Liver (tissue), 9 donors: ENCODE data around the gene CES2. TPM values are rescaled to one million over a fixed set of nuclear protein-coding genes. Genes with fewer than 3 reads are reported as not detected.

ENCODE experiments used
- DNase-seq: peaks from one replicate; pipeline ENCODE4 v3.0.0-alpha.2; 2017; ENCODE audit warnings: low spot score
- H3K27ac ChIP-seq, 2 donors: one replicate each; pipeline ENCODE4 v1.7.0; 2013; ENCODE audit warnings: inconsistent platforms in 2 of 2, low read length in 2 of 2, control low read depth in 1 of 2, low read depth in 1 of 2, mild to moderate bottlenecking in 1 of 2
- H3K27me3 ChIP-seq, 4 donors: one replicate each; pipeline versions ENCODE4 v1.6.1 to v1.7.0; 2013; ENCODE audit warnings: low read length in 3 of 4, inconsistent platforms in 1 of 4, mild to moderate bottlenecking in 1 of 4, moderate library complexity in 1 of 4; ENCODE audit not compliant: control insufficient read depth in 4 of 4, insufficient read depth in 4 of 4
- H3K36me3 ChIP-seq, 4 donors: one replicate each; pipeline versions ENCODE4 v1.6.1 to v1.7.0; 2013; ENCODE audit warnings: low read length in 3 of 4, mild to moderate bottlenecking in 3 of 4, low read depth in 1 of 4, moderate library complexity in 1 of 4; ENCODE audit not compliant: control insufficient read depth in 4 of 4, insufficient read depth in 3 of 4
- H3K4me1 ChIP-seq, 4 donors: one replicate each; pipeline versions ENCODE4 v1.6.1 to v1.7.0; 2013; ENCODE audit warnings: low read length in 3 of 4, mild to moderate bottlenecking in 3 of 4, moderate library complexity in 1 of 4; ENCODE audit not compliant: control insufficient read depth in 4 of 4, insufficient read depth in 4 of 4
- H3K4me3 ChIP-seq, 3 donors: one replicate each; pipeline versions ENCODE4 v1.6.1 to v1.7.0; 2013; ENCODE audit warnings: low read length in 3 of 3, control low read depth in 1 of 3, low read depth in 1 of 3, mild to moderate bottlenecking in 1 of 3
- H3K9ac ChIP-seq, 2 donors: one replicate each; pipeline ENCODE4 v1.7.0; 2013; ENCODE audit warnings: low read length in 2 of 2, mild to moderate bottlenecking in 2 of 2, moderate library complexity in 2 of 2, control low read depth in 1 of 2, low read depth in 1 of 2
- H3K9me3 ChIP-seq, 4 donors: one replicate each; pipeline versions ENCODE4 v1.6.1 to v1.7.0; 2013; ENCODE audit warnings: low read length in 3 of 4; ENCODE audit not compliant: control insufficient read depth in 4 of 4
- EGR1 ChIP-seq, 2 donors: IDR thresholded peaks; 2 replicates each; pipeline ENCODE4 v1.6.1; 2016 to 2018; ENCODE audit warnings: antibody characterized with exemption in 2 of 2, low read depth in 2 of 2
- FOXA1 ChIP-seq: IDR thresholded peaks from 2 replicates; pipeline ENCODE4 v1.6.1; 2016; ENCODE audit warnings: antibody characterized with exemption
- FOXA2 ChIP-seq: IDR thresholded peaks from 2 replicates; pipeline ENCODE4 v1.6.1; 2016; ENCODE audit warnings: antibody characterized with exemption
- GABPA ChIP-seq, 2 donors: IDR thresholded peaks in 1 of 2; conservative IDR thresholded peaks in 1 of 2; 2 replicates each; pipeline ENCODE4 v1.6.1; 2016; ENCODE audit warnings: antibody characterized with exemption in 2 of 2, mild to moderate bottlenecking in 1 of 2, moderate library complexity in 1 of 2
- HNF4A ChIP-seq, 2 donors: conservative IDR thresholded peaks; 2 replicates each; pipeline ENCODE4 v1.6.1; 2016; ENCODE audit warnings: antibody characterized with exemption in 2 of 2, mild to moderate bottlenecking in 2 of 2
- HNF4G ChIP-seq: IDR thresholded peaks from 2 replicates; pipeline ENCODE4 v1.6.1; 2016; ENCODE audit warnings: antibody characterized with exemption
- JUND ChIP-seq, 2 donors: IDR thresholded peaks; 2 replicates each; pipeline ENCODE4 v1.6.1; 2016; ENCODE audit warnings: antibody characterized with exemption in 2 of 2
- NR2F2 ChIP-seq: IDR thresholded peaks from 2 replicates; pipeline ENCODE4 v1.6.1; 2016; ENCODE audit warnings: antibody characterized with exemption
- RAD21 ChIP-seq, 2 donors: IDR thresholded peaks; 2 replicates each; pipeline ENCODE4 v1.6.1; 2016; ENCODE audit warnings: antibody characterized with exemption in 2 of 2, mild to moderate bottlenecking in 2 of 2
- RXRA ChIP-seq, 2 donors: IDR thresholded peaks; 2 replicates each; pipeline ENCODE4 v1.6.1; 2017 to 2018; ENCODE audit warnings: antibody characterized with exemption in 2 of 2, mild to moderate bottlenecking in 1 of 2
- SP1 ChIP-seq: IDR thresholded peaks from 2 replicates; pipeline ENCODE4 v1.6.1; 2018; ENCODE audit warnings: antibody characterized with exemption, mild to moderate bottlenecking
- TAF1 ChIP-seq: conservative IDR thresholded peaks from 2 replicates; pipeline ENCODE4 v1.6.1; 2016; ENCODE audit warnings: antibody characterized with exemption, mild to moderate bottlenecking
- YY1 ChIP-seq: IDR thresholded peaks from 2 replicates; pipeline ENCODE4 v1.6.1; 2016; ENCODE audit warnings: antibody characterized with exemption, mild to moderate bottlenecking
- WGBS: extraction: QIAGEN DNeasy Blood & Tissue Kit; methylation state at CpG from one replicate; pipeline ENCODE4 v1.1.7; 2013; 5-methylcytosine and 5-hydroxymethylcytosine counted together
- polyA plus RNA-seq, 2 donors: library from polyadenylated mRNA; stranded (reverse) in 1 of 2; unstranded in 1 of 2; fragments of 200-250 nt in 1 of 2; fragments of >200 nt in 1 of 2; fragmentation: Nextera tagmentation in 1 of 2; extraction: Ambion mirVana in 1 of 2; gene quantifications; one replicate each; pipeline versions ENCODE4 v1.2.1 to v1.2.3, GENCODE V29; 2013 to 2015
- total RNA-seq, 2 donors: library from RNA; depleted of rRNA; stranded (reverse); fragments of >200 nt; gene quantifications; one replicate each; pipeline ENCODE4 v1.2.3, GENCODE V29; 2014
- TF ChIP-seq, protein P1 (sequence below): IDR thresholded peaks from 2 replicates; pipeline ENCODE4 v1.6.1; 2016; ENCODE audit warnings: antibody characterized with exemption
- TF ChIP-seq, protein P2 (sequence below): IDR thresholded peaks from 2 replicates; pipeline ENCODE4 v1.6.1; 2016; ENCODE audit warnings: antibody characterized with exemption
- TF ChIP-seq, protein P3 (sequence below): IDR thresholded peaks from 2 replicates; pipeline ENCODE4 v1.6.1; 2016; ENCODE audit warnings: antibody characterized with exemption, mild to moderate bottlenecking
- TF ChIP-seq, protein P4 (sequence below): fragments of 150-350 bp; IDR thresholded peaks from 2 replicates; pipeline ENCODE4 v1.5.1; 2017; ENCODE audit warnings: improper control_type of control experiment, low read depth, low read length; ENCODE audit not compliant: missing input control
- TF ChIP-seq, protein P5 (sequence below): IDR thresholded peaks from 2 replicates; pipeline ENCODE4 v1.6.1; 2016; ENCODE audit warnings: antibody characterized with exemption
- donor health status: healthy.
- donor health status: healthy.
- donor health status: healthy.
- donor health status: healthy.
- donor health status: healthy.

Gene CES2
- total and polyA plus RNA-seq, 4 donors: 21.2 to 200 (median 182) TPM

DNA sequence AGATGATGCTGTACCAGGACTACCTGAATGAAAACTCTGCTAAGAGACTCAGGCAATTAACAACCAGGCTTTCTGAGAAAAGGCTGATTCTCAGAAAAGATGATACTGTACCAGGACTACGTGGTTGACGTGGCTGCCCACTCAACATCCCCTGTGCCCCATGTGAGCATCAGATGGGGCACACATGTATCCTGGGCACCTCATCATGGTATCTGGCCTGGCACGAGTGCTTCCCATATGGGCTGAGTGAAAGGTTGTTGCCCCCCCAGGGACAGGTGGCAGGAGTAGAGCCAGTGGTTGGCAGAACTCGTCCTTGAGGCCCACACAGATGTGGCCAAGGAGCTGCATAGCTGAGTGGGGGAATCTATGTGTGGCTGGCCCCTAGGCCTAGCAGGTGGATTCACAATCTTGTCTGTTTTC, 49.6 kb downstream of the CES2 start:
- Histone ChIP-seq H3K9ac (no peak overlapping the region), H3K9me3 (no peaks in the 10 kb centered on the region), H3K4me1 (peaks cover 6 to 12% (median 9%) of the 10 kb centered on the region in 4 donors), H3K4me3 (no peak overlapping the region), H3K36me3 (no peaks in the 10 kb centered on the region), H3K27ac (no peak overlapping the region), H3K27me3 (no peaks in the 10 kb centered on the region)
- DNase-seq: no peak
- TF ChIP-seq RAD21 (IDR thresholded peaks at IDR 0.05) (no peak), EGR1 (IDR thresholded peaks at IDR 0.05; ENCODE audit: low read depth in 2 of 2) (no peak), NR2F2 (no peak), SP1 (no peak), GABPA (IDR thresholded peaks at IDR 0.05 in 1 of 2, conservative IDR thresholded peaks at IDR 0.05 in 1 of 2) (no peak), TAF1 (no peak)
- TF ChIP-seq, protein P1, sequence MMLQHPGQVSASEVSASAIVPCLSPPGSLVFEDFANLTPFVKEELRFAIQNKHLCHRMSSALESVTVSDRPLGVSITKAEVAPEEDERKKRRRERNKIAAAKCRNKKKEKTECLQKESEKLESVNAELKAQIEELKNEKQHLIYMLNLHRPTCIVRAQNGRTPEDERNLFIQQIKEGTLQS: no peak
- TF ChIP-seq, protein P2, sequence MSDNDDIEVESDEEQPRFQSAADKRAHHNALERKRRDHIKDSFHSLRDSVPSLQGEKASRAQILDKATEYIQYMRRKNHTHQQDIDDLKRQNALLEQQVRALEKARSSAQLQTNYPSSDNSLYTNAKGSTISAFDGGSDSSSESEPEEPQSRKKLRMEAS: no peak
- WGBS: 89% methylated on average over 4 of the region's 4 CpGs

DNA sequence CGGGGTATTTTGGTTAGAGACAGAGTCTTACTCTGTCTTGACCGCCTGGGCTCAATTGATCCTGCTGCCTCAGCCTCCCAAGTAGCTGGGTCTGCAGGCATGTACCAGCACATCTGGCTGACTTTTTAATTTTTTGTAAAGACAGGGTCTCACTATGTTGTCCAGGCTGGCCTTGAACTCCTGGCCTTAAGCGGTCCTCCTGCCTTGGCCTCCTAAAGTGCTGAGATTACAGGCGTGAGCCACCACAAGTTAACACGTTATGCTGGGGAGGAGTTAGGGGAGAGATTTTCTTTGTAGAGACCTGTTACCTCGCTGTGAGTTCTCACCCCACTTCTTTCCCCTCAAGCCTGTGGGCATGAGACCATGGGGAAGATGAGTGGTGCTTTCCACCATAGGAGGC, 51.2 kb downstream of the CES2 start:
- WGBS: 97% methylated on average over 6 of the region's 6 CpGs
- Histone ChIP-seq H3K9ac (no peak overlapping the region), H3K9me3 (no peaks in the 10 kb centered on the region), H3K4me3 (no peak overlapping the region), H3K4me1 (peaks cover 6 to 12% (median 9%) of the 10 kb centered on the region in 4 donors), H3K27me3 (no peaks in the 10 kb centered on the region), H3K27ac (no peak overlapping the region), H3K36me3 (no peaks in the 10 kb centered on the region)
- TF ChIP-seq FOXA1 (no peak), RAD21 (IDR thresholded peaks at IDR 0.05) (no peak), HNF4G (no peak)
- DNase-seq: no peak

DNA sequence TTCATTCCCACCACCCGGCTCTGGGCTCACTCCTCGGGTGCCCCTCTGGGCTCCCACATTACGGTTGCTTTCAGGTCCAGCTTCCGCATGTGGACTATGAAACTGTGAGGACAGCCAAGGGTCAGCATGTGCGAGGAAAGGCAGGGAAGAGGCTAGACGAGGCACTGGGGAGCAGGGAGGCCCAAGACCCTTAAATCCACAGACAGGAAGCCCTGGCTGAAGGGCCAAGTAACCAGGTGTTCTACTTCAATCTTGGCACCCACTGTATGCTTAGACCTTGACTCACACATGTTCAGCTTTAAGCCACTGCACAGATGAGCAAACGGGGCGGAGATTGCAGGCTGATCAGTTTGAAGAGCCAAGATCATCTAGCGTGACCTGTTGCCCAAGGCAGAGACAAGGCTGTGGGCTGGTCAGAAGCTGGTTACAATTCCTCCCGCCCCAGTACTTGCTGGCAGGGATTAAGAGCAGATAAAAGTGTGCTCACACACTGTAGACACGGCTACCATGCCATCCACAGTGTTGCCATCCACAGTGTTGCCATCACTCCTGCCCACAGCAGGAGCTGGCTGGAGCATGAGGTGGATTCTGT, 53.0 kb downstream of the CES2 start, which contains the start of gene CES4A:
Gene CES4A (plus strand): TSS at position 393 of the 592 bp plus-strand sequence. CDS start 184 bp downstream, at position 577.
- H3K9me3 ChIP-seq: no peaks in the 10 kb centered on the region
- peaks cover 6 to 12% (median 9%) of the 10 kb centered on the region in 4 donors for H3K4me1 ChIP-seq
- TF ChIP-seq, protein P3, sequence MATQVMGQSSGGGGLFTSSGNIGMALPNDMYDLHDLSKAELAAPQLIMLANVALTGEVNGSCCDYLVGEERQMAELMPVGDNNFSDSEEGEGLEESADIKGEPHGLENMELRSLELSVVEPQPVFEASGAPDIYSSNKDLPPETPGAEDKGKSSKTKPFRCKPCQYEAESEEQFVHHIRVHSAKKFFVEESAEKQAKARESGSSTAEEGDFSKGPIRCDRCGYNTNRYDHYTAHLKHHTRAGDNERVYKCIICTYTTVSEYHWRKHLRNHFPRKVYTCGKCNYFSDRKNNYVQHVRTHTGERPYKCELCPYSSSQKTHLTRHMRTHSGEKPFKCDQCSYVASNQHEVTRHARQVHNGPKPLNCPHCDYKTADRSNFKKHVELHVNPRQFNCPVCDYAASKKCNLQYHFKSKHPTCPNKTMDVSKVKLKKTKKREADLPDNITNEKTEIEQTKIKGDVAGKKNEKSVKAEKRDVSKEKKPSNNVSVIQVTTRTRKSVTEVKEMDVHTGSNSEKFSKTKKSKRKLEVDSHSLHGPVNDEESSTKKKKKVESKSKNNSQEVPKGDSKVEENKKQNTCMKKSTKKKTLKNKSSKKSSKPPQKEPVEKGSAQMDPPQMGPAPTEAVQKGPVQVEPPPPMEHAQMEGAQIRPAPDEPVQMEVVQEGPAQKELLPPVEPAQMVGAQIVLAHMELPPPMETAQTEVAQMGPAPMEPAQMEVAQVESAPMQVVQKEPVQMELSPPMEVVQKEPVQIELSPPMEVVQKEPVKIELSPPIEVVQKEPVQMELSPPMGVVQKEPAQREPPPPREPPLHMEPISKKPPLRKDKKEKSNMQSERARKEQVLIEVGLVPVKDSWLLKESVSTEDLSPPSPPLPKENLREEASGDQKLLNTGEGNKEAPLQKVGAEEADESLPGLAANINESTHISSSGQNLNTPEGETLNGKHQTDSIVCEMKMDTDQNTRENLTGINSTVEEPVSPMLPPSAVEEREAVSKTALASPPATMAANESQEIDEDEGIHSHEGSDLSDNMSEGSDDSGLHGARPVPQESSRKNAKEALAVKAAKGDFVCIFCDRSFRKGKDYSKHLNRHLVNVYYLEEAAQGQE: peak; percentile 55
- TF ChIP-seq RAD21 (IDR thresholded peaks at IDR 0.05): peak in 1 of 2 donors; percentile 20
- TF ChIP-seq, protein P4, sequence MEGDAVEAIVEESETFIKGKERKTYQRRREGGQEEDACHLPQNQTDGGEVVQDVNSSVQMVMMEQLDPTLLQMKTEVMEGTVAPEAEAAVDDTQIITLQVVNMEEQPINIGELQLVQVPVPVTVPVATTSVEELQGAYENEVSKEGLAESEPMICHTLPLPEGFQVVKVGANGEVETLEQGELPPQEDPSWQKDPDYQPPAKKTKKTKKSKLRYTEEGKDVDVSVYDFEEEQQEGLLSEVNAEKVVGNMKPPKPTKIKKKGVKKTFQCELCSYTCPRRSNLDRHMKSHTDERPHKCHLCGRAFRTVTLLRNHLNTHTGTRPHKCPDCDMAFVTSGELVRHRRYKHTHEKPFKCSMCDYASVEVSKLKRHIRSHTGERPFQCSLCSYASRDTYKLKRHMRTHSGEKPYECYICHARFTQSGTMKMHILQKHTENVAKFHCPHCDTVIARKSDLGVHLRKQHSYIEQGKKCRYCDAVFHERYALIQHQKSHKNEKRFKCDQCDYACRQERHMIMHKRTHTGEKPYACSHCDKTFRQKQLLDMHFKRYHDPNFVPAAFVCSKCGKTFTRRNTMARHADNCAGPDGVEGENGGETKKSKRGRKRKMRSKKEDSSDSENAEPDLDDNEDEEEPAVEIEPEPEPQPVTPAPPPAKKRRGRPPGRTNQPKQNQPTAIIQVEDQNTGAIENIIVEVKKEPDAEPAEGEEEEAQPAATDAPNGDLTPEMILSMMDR: no peak
- peak; percentile 69 to 74 for TF ChIP-seq RXRA (IDR thresholded peaks at IDR 0.05)
- TF ChIP-seq EGR1 (IDR thresholded peaks at IDR 0.05; ENCODE audit: low read depth in 2 of 2): no peak
- peak; percentile 72 for TF ChIP-seq SP1
- TF ChIP-seq JUND (IDR thresholded peaks at IDR 0.05): peak; percentile 16 to 59
- no peak for TF ChIP-seq GABPA (IDR thresholded peaks at IDR 0.05 in 1 of 2, conservative IDR thresholded peaks at IDR 0.05 in 1 of 2)
- TF ChIP-seq, protein P2: peak; percentile 98
- TF ChIP-seq HNF4A (conservative IDR thresholded peaks at IDR 0.05): peak; percentile 82 to 83
- peak; percentile 56 for TF ChIP-seq YY1
- TF ChIP-seq, protein P5, sequence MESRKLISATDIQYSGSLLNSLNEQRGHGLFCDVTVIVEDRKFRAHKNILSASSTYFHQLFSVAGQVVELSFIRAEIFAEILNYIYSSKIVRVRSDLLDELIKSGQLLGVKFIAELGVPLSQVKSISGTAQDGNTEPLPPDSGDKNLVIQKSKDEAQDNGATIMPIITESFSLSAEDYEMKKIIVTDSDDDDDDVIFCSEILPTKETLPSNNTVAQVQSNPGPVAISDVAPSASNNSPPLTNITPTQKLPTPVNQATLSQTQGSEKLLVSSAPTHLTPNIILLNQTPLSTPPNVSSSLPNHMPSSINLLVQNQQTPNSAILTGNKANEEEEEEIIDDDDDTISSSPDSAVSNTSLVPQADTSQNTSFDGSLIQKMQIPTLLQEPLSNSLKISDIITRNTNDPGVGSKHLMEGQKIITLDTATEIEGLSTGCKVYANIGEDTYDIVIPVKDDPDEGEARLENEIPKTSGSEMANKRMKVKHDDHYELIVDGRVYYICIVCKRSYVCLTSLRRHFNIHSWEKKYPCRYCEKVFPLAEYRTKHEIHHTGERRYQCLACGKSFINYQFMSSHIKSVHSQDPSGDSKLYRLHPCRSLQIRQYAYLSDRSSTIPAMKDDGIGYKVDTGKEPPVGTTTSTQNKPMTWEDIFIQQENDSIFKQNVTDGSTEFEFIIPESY: no peak
- TF ChIP-seq TAF1: no peak
- TF ChIP-seq FOXA1: no peak
- TF ChIP-seq FOXA2: peak; percentile 36
- peak; percentile 85 for TF ChIP-seq NR2F2
- TF ChIP-seq, protein P1: no peak
- no peak for TF ChIP-seq HNF4G
- H3K27me3 ChIP-seq: no peaks in the 10 kb centered on the region
- H3K36me3 ChIP-seq: no peaks in the 10 kb centered on the region
- H3K4me3 ChIP-seq: no peak within 1 kb of the TSS
- 39% methylated on average over 11 of the region's 11 CpGs for WGBS
- no peak within 1 kb of the TSS for H3K9ac ChIP-seq
- DNase-seq: no peak
- H3K27ac ChIP-seq: peak within 1 kb of the TSS; percentile 64 to 77
